HFF-Myc (cell line): ENCODE measurements around the gene ELMO1.

Source experiments
- DNase-seq: peaks from one replicate; pipeline ENCODE4 v3.0.0-alpha.2; 2011; ENCODE audit warnings: low read depth; ENCODE audit errors: extremely low read depth
- H3K4me3 ChIP-seq: replicated peaks from 2 replicates; pipeline ENCODE4 v1.5.1; 2011; ENCODE audit warnings: low read depth, mild to moderate bottlenecking, control low read depth, low read length
- TF ChIP-seq, protein P1 (sequence below): IDR thresholded peaks from 2 replicates; pipeline ENCODE4 v1.5.1; 2012; ENCODE audit warnings: mild to moderate bottlenecking, low read depth, low read length, control low read depth; ENCODE audit errors: missing control alignments

The ELMO1 gene

DNA sequence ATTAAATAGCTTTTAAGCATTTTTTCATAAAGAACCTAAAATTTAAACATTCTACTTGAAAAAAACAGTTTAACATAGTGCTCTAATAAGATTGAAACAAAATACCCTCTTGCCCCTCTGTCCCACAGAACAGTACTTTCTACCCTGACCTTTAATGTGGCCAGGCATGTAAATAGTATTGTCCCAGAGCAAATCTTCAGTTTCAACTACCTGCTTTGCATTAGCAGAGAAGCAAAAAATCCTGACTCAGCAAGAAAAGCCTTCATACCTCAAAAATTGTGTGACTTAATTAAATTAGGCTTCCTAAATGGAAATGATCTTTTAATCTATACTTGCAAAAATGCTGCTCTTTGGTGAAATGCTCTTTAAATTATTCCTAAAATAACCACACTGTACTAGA lies 487.0 kb downstream of the ELMO1 start:
- TF ChIP-seq, protein P1, sequence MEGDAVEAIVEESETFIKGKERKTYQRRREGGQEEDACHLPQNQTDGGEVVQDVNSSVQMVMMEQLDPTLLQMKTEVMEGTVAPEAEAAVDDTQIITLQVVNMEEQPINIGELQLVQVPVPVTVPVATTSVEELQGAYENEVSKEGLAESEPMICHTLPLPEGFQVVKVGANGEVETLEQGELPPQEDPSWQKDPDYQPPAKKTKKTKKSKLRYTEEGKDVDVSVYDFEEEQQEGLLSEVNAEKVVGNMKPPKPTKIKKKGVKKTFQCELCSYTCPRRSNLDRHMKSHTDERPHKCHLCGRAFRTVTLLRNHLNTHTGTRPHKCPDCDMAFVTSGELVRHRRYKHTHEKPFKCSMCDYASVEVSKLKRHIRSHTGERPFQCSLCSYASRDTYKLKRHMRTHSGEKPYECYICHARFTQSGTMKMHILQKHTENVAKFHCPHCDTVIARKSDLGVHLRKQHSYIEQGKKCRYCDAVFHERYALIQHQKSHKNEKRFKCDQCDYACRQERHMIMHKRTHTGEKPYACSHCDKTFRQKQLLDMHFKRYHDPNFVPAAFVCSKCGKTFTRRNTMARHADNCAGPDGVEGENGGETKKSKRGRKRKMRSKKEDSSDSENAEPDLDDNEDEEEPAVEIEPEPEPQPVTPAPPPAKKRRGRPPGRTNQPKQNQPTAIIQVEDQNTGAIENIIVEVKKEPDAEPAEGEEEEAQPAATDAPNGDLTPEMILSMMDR = no peak
- DNase-seq = no peak

DNA sequence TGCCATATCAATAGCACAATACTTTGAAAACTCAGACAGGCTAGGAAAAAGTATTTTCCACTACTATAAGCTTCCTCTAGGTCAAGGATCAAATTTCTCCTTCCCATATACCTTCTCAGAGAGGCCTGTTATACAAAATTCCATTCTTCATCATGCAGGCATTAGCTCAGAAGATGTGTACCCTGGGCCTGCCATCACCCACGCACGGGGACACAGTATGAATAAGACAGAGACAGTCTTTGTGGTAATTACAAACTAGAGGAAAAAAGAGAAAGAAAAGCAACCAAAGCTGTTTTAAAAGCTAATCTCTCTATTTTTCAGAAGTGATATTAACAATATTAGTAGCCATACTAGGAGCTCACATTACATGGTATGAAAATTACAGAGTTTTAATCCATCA lies 487.6 kb downstream of the ELMO1 start:
- no peak for DNase-seq
- TF ChIP-seq, protein P1 = no peak
- no peak overlapping the region for H3K4me3 ChIP-seq

More for the DNA sequence above, 487.0 kb downstream of the ELMO1 start:
- H3K4me3 ChIP-seq = no peak overlapping the region

DNA sequence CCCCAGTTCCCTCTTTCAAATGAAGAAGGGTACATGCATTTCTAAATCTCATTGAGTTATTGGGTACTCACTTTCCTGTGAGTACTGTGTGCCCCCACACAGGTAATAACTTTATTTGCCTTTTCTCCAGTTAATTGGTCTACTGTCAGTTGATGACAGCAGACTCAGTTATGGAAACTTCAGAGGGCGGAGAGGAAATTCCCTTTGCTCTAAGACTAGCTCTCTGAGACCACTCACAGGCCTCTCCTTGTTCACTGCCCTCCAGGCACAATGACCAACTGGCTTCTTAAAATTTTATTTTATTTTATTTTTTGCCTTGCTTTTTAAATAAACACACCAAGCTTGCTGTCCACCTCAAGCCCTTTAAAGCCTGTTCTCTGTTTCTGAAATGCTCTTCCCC lies 488.6 kb downstream of the ELMO1 start:
- TF ChIP-seq, protein P1 = no peak
- DNase-seq = no peak
- no peak overlapping the region for H3K4me3 ChIP-seq

DNA sequence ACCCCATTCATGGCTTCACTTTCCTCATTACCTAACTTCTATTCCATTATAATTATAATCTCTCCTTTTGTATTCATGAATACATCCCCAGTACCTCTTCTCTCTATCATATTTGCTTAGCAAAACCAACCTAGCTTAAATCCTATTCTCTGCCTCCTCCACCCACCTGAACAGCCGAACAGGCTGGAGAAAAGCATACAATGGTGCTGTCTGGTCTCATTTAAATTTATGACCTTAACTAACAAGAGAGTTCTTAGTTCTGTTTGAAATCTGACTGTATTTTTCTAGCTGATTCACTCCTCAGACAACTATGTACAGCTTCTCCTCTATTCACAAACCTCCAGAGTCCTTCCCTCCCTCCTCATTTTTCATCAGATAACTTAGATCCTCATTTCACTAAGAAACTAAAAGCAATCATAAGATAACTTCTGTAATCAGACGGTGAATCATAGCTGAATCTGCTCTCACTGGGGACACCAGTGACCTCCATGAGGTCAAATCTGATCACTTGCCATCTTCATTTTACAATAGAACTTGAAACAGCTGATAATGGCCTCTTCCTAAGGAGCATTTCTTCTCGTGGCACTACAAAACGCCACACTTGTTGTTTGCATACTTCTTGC lies 490.4 kb downstream of the ELMO1 start:
- H3K4me3 ChIP-seq = no peak overlapping the region
- TF ChIP-seq, protein P1 = no peak
- DNase-seq = no peak

DNA sequence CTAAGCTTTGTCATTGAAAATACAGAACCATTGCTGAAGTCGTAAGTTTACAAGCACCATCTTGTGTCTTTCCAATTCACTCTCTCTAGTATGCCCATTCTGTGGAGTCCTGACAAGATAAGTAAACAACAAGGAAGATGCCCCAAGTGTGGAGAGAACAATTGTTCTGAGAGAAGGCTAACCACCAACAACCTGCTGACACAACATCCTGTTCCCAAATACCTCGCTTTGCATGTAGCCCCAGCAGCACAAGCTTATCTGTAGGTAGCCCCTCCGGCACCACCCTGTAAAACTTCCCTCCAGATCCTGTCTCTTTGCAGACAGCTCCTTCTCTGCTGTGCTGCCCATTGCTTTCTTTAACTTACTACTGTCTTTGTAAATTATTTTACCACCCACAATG lies 491.0 kb downstream of the ELMO1 start:
- H3K4me3 ChIP-seq = no peak overlapping the region
- DNase-seq = no peak
- TF ChIP-seq, protein P1 = no peak

DNA sequence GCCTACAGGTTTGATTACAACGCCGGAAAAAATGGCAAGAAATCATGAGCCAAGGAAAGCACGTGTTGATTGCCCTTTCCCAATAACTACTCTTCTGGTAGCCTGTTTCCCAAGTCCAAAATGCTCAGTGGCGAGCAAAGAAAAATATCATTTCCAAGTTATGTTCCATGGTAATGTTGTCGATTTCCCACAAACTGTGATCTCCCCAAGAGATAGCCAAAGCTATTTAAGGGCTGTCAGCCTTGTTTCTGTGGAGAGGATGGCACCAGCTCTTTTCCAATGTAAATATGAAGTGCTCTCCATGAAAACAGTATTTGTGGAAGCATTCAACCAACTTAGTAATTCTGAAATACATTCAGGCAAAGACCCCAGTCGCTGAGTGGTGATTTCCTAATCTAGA lies 491.9 kb downstream of the ELMO1 start:
- DNase-seq = no peak
- TF ChIP-seq, protein P1 = no peak
- H3K4me3 ChIP-seq = no peak overlapping the region

DNA sequence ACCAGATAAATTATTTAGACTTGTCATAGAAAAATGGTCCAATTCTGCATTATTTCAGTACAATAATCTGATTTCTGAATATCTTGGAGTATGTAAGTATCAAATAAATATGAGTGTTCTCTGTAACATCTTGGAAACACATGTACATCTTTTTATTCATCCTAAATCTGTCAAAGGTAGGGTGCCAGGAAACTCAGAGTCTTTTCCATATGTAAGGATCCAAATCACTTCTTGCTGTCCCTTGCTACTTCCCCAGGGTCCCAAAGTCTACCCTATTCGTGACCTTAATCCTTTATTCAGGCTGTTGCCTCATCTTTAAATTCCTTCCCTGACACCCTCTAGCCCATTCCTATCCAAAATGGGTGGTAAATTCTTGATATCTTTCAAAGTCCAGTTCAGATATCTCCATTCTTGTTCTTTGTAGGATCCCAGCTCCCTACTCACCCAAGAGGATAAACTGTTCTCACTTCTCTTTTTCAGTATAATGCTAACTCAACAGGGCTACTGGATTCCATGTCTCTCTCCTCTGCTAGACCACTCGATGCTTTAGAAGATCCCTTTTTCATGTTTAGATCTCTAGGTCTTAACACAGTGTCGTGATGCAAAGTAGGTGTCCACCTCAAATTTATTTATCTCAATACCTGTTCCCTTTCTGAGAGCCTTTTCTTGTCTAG lies 493.1 kb downstream of the ELMO1 start:
- TF ChIP-seq, protein P1 = no peak
- H3K4me3 ChIP-seq = no peak overlapping the region
- DNase-seq = no peak
